Erythroblast (primary cell): ENCODE data around the gene CMKLR1.

ENCODE experiments used
- GATA1 ChIP-seq: IDR thresholded peaks from 2 replicates; pipeline ENCODE4 v1.6.1; 2011; ENCODE audit warnings: low read depth, mild to moderate bottlenecking, control low read depth, low read length, moderate library complexity
- POLR2A ChIP-seq: IDR thresholded peaks from 2 replicates; pipeline ENCODE4 v1.6.1; 2011; ENCODE audit warnings: mild to moderate bottlenecking, low read length

GRCh38 chr12:108254517-108255251 is 84.4 kb downstream of the CMKLR1 start:
- no peak for TF ChIP-seq POLR2A
- TF ChIP-seq GATA1: no peak
